Activated CD4-positive, alpha-beta memory T cell treated with anti-CD3 and anti-CD28 coated beads, Interleukin-2, amount 10 ng/mL, durations not matched to agents 7 days and 5 days (primary cell): ENCODE data around the gene OXCT1. TPM values are rescaled to one million over a fixed set of nuclear protein-coding genes. Genes with fewer than 3 reads are reported as not detected.
"Not testable (repeated sequence)": the region's sequence is repeated elsewhere in the genome, so short reads cannot be mapped to it uniquely, and the experiment has no call there.

Experiments
- CTCF ChIA-PET: fragments of 350-600 bp; sonication (Branson Sonifier 250); formaldehyde crosslinking; loops from one replicate; lab custom pipeline; 2021; ENCODE audit warnings: antibody characterized with exemption, inconsistent platforms; lab: Charles Lee
- POLR2A ChIA-PET: fragments of 350-600 bp; sonication (Branson Sonifier 250); formaldehyde crosslinking; loops from one replicate; lab custom pipeline; 2021; ENCODE audit warnings: antibody characterized with exemption; lab: Charles Lee
- DNase-seq: peaks from one replicate; pipeline ENCODE4 v3.0.0-alpha.2; 2020
- H3K27ac Mint-ChIP-seq: one replicate; pipeline ENCODE4 v1.8.0; 2021; ENCODE audit warnings: mild to moderate bottlenecking, mixed read lengths
- H3K27me3 Mint-ChIP-seq: one replicate; pipeline ENCODE4 v1.8.0; 2021; ENCODE audit warnings: mixed read lengths
- H3K36me3 Mint-ChIP-seq: one replicate; pipeline ENCODE4 v1.8.0; 2021; ENCODE audit warnings: low read depth, mixed read lengths
- H3K4me1 Mint-ChIP-seq: one replicate; pipeline ENCODE4 v1.8.0; 2021; ENCODE audit warnings: mixed read lengths
- H3K4me3 Mint-ChIP-seq: one replicate; pipeline ENCODE4 v1.8.0; 2021; ENCODE audit warnings: mild to moderate bottlenecking, mixed read lengths
- H3K9me3 Mint-ChIP-seq: one replicate; pipeline ENCODE4 v1.8.0; 2021; ENCODE audit warnings: mixed read lengths
- total RNA-seq, 2 experiments: library from RNA; stranded (reverse); gene quantifications; one replicate each; pipeline ENCODE4 v1.2.3, GENCODE V29; 2021

OXCT1 gene
- total RNA-seq, 2 experiments from 2014 or later: 63.8 to 64.2 TPM

DNA sequence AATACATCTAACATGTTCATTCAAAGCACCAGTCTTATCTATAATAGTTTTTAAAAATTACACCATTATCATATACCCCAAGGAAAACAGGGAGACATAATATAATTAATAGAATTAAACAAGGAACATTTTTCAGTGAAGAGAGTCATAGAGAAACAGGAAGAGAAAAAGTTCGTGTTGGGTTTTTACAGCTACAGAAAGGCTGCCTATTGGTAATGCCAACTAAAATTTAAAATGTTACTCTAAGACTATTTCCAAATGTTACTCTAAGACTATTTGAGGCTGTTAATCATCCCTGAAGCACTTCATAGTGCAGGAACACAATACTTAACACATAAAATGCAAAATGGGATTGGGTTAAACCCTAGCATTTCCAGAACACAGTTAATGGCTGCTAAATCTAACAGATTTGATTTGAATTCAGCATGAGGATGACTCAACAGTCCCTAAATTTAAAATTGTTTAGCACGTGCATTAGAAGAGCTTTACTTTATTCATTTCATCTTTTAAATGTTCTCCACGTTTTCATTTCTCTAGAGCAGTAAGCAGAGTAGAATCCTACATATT, 54.5 kb downstream of the OXCT1 start:
- Mint-ChIP-seq H3K36me3 (peaks cover 50% of the 10 kb centered on the region), H3K4me1 (peaks cover 21% of the 10 kb centered on the region), H3K27me3 (no peaks in the 10 kb centered on the region), H3K9me3 (peaks cover 2% of the 10 kb centered on the region), H3K27ac (no peak overlapping the region), H3K4me3 (no peak overlapping the region)
- no peak for DNase-seq
- CTCF ChIA-PET: interaction anchor here (1.6 kb wide), 1 partner anchor 40 kb away, joined by 3 read pairs; no protein-coding TSS in a partner anchor
- POLR2A ChIA-PET: no interaction called here

DNA sequence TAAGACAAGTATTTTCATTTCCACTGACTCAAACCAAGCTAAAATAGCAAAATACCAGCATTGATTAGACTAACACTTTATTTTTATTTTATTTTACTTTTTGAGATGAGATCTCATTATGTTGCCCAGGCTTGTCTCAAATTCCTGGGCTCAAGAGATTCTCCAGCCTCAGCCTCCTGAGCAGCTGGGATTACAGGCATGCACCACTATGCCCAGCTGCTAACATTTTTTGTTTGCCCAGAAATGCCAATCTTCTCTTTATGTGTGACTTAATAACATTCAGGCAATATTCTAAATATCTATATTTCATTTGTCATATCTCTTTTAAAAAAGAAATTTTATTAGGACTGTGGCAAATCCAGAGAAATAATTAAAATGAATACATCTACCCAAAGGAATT, 55.0 kb downstream of the OXCT1 start:
- Mint-ChIP-seq H3K27me3 (no peaks in the 10 kb centered on the region), H3K9me3 (peaks cover 2% of the 10 kb centered on the region), H3K27ac (no peak overlapping the region), H3K4me3 (no peak overlapping the region), H3K36me3 (peaks cover 47% of the 10 kb centered on the region), H3K4me1 (peaks cover 22% of the 10 kb centered on the region)
- ChIA-PET CTCF (no interaction called here), POLR2A (no interaction called here)
- no peak for DNase-seq

DNA sequence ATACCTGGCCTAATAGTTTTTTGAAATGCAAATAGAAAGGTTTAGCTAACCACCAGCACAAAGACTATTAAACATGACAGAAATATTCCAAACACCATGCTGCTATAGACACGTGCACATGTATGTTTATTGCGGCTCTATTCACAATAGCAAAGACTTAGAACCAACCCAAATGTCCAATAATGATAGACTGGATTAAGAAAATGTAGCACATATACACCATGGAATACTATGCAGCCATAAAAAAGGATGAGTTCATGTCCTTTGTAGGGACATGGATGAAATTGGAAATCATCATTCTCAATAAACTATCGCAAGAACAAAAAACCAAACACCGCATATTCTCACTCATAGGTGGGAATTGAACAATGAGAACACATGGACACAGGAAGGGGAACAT, 55.9 kb downstream of the OXCT1 start:
- peaks cover 32% of the 10 kb centered on the region for H3K4me1 Mint-ChIP-seq
- H3K4me3 Mint-ChIP-seq, H3K9me3 Mint-ChIP-seq, H3K27me3 Mint-ChIP-seq, POLR2A ChIA-PET, H3K27ac Mint-ChIP-seq, DNase-seq, CTCF ChIA-PET: not testable (repeated sequence)
- H3K36me3 Mint-ChIP-seq: peaks cover 42% of the 10 kb centered on the region

DNA sequence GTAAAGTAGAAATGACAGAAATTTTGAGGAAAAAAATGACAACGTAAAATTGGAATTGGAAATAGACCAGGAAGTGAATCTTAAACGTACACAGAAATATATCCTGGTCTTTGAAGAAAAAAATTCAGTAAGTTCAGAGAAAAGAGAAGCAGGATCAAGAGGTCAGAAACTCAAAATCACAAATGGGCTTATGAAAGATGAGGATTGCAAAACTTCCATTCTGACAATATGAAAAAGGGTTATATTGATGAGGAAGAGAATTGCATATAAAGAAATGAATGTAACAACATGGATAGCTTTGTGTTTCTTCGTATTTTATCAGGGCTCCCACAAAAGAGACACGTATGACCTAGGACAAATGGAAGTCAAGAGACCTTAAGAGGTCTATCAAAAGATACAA, 58.1 kb downstream of the OXCT1 start:
- no peak for DNase-seq
- POLR2A ChIA-PET: no interaction called here
- Mint-ChIP-seq H3K27me3 (no peaks in the 10 kb centered on the region), H3K4me3 (no peak overlapping the region), H3K4me1 (peaks cover 36% of the 10 kb centered on the region), H3K27ac (no peak overlapping the region), H3K36me3 (peaks cover 39% of the 10 kb centered on the region), H3K9me3 (peaks cover 2% of the 10 kb centered on the region)
- CTCF ChIA-PET: no interaction called here

DNA sequence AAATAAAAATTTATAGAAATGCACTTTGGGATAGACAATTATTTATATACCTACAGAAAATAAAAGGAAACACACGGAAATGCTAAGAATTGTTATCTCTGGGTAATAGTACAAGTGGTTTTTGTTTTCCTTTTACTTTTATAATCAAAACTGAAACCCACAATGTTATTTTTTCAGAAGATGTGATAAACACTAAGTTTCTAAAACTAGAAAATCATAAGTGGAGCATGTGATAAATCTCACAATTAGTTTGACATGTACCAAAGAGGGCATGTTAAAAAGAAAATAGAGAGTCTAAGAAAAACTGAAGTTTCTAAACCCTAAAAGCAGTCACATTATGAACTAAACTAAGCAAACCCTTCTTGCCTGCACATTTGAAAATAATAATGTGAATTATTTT, 61.1 kb downstream of the OXCT1 start:
- H3K27me3 Mint-ChIP-seq: no peaks in the 10 kb centered on the region
- peaks cover 35% of the 10 kb centered on the region for H3K4me1 Mint-ChIP-seq
- no peaks in the 10 kb centered on the region for H3K9me3 Mint-ChIP-seq
- H3K27ac Mint-ChIP-seq: no peak overlapping the region
- no peak overlapping the region for H3K4me3 Mint-ChIP-seq
- POLR2A ChIA-PET: interaction anchor here (0.7 kb wide), 1 partner anchor 957 kb away, joined by 3 read pairs; no protein-coding TSS in a partner anchor
- H3K36me3 Mint-ChIP-seq: peaks cover 48% of the 10 kb centered on the region
- DNase-seq: no peak
- CTCF ChIA-PET: no interaction called here

DNA sequence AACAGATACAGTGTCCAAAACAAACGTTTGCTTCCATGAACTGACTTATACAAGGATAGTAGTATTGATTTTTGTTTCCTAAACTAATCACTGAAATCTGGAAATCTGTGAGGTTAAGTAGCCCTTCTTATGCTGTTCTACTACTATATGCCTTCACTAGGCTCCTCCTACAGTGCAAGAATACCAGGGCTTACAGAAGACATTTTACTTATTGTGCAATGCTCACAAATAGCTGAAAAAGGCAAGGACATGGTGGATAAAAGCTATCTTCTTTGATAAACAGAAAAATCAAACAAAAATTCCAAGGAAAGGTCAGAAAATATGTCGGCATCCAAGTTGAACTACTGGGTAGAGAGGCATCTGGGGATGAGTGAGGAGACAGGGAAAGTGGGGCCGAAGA, 61.9 kb downstream of the OXCT1 start:
- no peak overlapping the region for H3K4me3 Mint-ChIP-seq
- peaks cover 31% of the 10 kb centered on the region for H3K4me1 Mint-ChIP-seq
- ChIA-PET CTCF (interaction anchor here (1.7 kb wide), 1 partner anchor 55 kb away, joined by 3 read pairs; no protein-coding TSS in a partner anchor), POLR2A (interaction anchor here (0.7 kb wide), 1 partner anchor 9 kb away, joined by 3 read pairs; no protein-coding TSS in a partner anchor)
- H3K36me3 Mint-ChIP-seq: peaks cover 57% of the 10 kb centered on the region
- no peak for DNase-seq
- H3K9me3 Mint-ChIP-seq: no peaks in the 10 kb centered on the region
- no peaks in the 10 kb centered on the region for H3K27me3 Mint-ChIP-seq
- no peak overlapping the region for H3K27ac Mint-ChIP-seq

DNA sequence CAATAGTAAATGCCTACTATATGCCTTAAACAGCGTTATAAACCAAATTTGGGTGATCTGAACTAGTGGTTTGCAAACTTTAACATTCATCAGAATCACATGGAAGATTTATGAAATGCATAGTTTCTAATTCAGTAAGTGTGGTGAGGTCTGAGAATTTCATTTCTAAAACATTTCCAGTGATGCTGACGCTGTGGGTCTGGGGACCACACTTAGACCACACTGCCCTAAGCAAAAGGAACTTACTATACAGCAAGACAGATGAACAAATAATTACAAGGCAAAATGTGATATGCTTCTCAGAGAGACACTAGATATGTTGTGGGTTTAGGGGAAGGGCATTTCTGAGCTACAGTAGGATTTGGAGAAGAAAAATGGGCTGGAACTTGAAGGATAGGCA, 72.6 kb downstream of the OXCT1 start:
- DNase-seq: no peak
- H3K4me3 Mint-ChIP-seq: no peak overlapping the region
- ChIA-PET POLR2A (no interaction called here), CTCF (no interaction called here)
- H3K27me3 Mint-ChIP-seq: no peaks in the 10 kb centered on the region
- peaks cover 10% of the 10 kb centered on the region for H3K4me1 Mint-ChIP-seq
- H3K9me3 Mint-ChIP-seq: no peaks in the 10 kb centered on the region
- peaks cover 51% of the 10 kb centered on the region for H3K36me3 Mint-ChIP-seq
- H3K27ac Mint-ChIP-seq: peak overlapping the region; percentile 2

DNA sequence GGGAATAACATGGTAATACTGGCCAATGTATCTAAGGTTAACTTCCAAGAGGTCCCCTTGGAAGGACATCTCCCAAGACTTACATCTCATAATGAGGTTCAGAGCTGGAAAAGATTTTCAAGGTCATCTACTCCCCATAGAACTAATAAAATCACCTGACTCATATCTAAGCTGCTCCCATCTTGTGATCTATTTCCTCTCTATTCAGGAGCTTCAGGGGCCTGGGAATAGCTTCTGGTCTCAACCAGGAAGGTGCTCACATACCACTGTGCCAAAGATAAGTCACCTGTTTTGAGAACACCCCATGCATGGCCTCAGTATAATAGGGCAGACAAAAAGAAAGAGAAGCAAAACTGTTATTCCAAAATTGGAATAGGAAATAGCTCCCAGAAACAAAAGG, 74.2 kb downstream of the OXCT1 start:
- Mint-ChIP-seq H3K36me3 (peaks cover 55% of the 10 kb centered on the region), H3K4me3 (no peak overlapping the region), H3K4me1 (peaks cover 10% of the 10 kb centered on the region), H3K27ac (no peak overlapping the region), H3K27me3 (no peaks in the 10 kb centered on the region), H3K9me3 (no peaks in the 10 kb centered on the region)
- CTCF ChIA-PET: no interaction called here
- DNase-seq: no peak
- POLR2A ChIA-PET: no interaction called here

DNA sequence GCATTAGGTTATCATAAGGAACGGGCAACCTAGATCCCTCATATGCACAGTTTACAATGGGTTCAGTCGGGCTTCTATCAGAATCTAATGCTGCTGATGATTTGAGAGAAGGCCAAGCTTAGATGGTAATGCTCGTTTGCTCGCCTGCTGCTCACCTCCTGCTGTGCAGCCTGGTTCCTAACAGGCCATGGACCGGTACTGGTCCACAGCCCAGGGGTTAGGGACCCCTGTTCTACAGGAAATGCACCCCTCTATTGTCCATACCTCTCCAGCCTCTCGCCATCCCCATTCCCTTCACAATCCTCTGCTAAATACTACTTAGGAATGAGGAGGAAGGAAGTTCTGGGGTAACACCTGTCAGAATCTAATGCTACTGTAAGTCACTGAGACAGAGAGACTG, 75.1 kb downstream of the OXCT1 start:
- Mint-ChIP-seq H3K36me3 (peaks cover 46% of the 10 kb centered on the region), H3K27me3 (no peaks in the 10 kb centered on the region)
- POLR2A ChIA-PET: no interaction called here

DNA sequence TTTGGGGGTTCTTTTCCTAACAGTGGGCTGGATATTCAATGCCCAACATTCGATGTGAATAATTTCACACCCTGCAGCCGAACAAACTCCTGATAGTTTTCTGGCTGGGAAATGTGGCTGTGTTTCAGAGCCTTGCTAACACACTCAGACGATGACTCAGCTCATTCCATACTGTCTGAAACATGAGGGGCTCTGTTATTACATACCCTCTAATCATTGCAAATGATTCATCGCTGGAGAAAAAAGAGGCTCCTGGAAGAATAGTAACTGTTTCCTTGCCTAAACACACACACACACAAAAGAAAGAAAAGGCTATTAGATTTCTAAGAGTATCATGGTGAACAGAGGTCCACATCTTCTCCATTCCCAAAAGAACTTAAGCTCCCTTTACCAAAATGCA, 75.8 kb downstream of the OXCT1 start:
- POLR2A ChIA-PET: no interaction called here
- no peaks in the 10 kb centered on the region for H3K9me3 Mint-ChIP-seq
- CTCF ChIA-PET: no interaction called here

More for the DNA sequence above, 75.1 kb downstream of the OXCT1 start:
- Mint-ChIP-seq H3K4me3 (no peak overlapping the region), H3K9me3 (no peaks in the 10 kb centered on the region), H3K4me1 (peaks cover 10% of the 10 kb centered on the region), H3K27ac (no peak overlapping the region)
- DNase-seq: no peak
- CTCF ChIA-PET: no interaction called here

DNA sequence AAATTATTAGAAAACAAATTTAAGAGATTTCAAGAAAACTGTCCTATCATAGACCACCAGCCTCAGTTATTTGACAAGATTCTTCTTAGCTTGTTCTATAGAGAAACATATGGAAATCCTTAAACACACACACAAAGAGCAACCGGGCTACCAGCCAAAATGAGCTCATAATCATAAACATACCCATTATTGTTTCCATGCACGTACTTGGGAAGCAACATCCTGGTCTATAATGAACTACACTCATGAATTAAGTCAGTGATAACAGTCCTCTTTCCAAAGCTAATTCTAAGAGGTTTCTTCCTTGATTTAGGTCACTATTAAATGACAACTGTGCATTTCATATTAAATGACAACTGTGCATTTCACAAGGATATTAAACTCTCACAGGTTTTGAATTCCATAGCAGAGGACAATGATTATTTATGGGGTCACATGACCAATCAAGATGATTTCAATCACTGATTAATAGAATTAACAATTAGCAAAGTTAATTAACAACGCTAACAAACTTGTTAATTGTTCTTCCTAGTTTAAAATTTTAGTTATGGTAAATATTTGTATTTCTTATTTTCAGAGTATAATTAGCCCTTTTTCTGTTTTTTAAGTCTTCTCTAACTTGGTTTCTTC, 77.0 kb downstream of the OXCT1 start:
- Mint-ChIP-seq H3K9me3 (no peaks in the 10 kb centered on the region), H3K4me3 (no peak overlapping the region), H3K36me3 (peaks cover 37% of the 10 kb centered on the region), H3K27ac (no peak overlapping the region), H3K27me3 (no peaks in the 10 kb centered on the region), H3K4me1 (peaks cover 9% of the 10 kb centered on the region)
- POLR2A ChIA-PET: no interaction called here
- CTCF ChIA-PET: interaction anchor here (1.2 kb wide), 1 partner anchor 10 kb away, joined by 7 read pairs; no protein-coding TSS in a partner anchor
- no peak for DNase-seq

More for the DNA sequence above, 75.8 kb downstream of the OXCT1 start:
- H3K4me1 Mint-ChIP-seq: peaks cover 10% of the 10 kb centered on the region
- H3K27ac Mint-ChIP-seq: no peak overlapping the region
- peaks cover 39% of the 10 kb centered on the region for H3K36me3 Mint-ChIP-seq
- H3K27me3 Mint-ChIP-seq: no peaks in the 10 kb centered on the region
- no peak overlapping the region for H3K4me3 Mint-ChIP-seq
- DNase-seq: no peak

DNA sequence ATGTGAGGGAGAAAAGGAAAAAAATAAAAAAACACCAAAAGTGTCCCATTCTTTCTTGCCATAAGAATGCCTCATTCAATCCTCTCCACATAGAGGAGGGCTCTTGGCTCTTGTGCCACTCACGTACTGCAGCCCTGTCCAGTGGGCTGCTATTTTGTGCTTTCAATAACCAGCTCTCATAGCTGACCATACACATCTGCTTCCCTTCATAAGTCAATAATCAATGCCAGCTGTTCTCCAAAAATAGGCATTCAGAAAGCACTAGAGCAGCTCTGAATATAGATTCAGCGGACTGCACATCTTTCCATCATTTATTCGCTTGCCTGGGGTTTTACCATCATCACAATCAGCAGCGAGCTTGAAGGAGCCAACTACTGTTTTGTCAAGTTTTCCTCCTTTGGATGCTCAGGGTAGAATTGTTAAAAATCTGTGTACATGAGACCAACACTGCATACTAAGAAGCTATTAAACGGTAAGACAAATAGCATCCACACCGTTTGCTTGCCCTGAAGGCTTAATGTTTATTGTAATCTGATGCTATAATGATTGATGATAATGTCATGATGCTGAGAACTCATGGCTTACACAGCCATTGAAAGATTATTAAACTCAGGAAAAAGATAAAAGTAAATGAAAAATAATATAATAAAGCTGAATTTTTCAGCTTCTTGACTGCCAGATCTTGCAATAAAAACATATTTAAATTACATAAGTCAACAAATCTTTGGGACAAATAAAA, 80.0 kb downstream of the OXCT1 start:
- Mint-ChIP-seq H3K36me3 (peaks cover 37% of the 10 kb centered on the region), H3K4me1 (peaks cover 7% of the 10 kb centered on the region), H3K27me3 (no peaks in the 10 kb centered on the region), H3K27ac (no peak overlapping the region), H3K4me3 (no peak overlapping the region), H3K9me3 (no peaks in the 10 kb centered on the region)
- ChIA-PET POLR2A (no interaction called here), CTCF (interaction anchor here (1.0 kb wide), 1 partner anchor 34 kb away, joined by 3 read pairs; no protein-coding TSS in a partner anchor)
- no peak for DNase-seq

DNA sequence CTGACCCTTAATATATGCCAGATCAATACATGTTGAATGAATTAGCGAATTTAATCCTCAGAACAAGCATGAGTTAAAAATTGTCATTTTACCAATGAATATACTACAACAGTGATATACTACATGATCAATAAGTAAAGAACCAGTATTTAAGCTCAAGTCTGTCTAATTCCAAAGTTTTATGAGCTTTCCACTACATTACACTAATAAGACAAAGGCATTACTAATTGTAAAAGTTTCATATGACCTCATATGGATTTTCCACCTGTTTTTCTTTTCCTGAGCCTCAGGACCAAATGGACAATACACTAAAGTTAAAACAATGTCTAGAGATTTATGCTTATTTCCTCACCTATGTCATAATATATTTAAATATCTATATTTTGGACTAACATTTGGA, 80.8 kb downstream of the OXCT1 start:
- Mint-ChIP-seq H3K36me3 (peaks cover 34% of the 10 kb centered on the region), H3K4me1 (peaks cover 7% of the 10 kb centered on the region), H3K9me3 (no peaks in the 10 kb centered on the region), H3K27ac (no peak overlapping the region), H3K27me3 (no peaks in the 10 kb centered on the region), H3K4me3 (no peak overlapping the region)
- CTCF ChIA-PET: no interaction called here
- POLR2A ChIA-PET: no interaction called here
- no peak for DNase-seq
